GM21528 (cell line): Measurements from ENCODE around the gene AFF2.

Experiments
- ATAC-seq: cut with Tn5 transposase; IDR thresholded peaks from one replicate; pipeline ENCODE4 v1.9.1; 2021; ENCODE audit warnings: mild to moderate bottlenecking, moderate library complexity; ENCODE audit not compliant: unreplicated experiment, low FRiP score

The AFF2 gene

DNA sequence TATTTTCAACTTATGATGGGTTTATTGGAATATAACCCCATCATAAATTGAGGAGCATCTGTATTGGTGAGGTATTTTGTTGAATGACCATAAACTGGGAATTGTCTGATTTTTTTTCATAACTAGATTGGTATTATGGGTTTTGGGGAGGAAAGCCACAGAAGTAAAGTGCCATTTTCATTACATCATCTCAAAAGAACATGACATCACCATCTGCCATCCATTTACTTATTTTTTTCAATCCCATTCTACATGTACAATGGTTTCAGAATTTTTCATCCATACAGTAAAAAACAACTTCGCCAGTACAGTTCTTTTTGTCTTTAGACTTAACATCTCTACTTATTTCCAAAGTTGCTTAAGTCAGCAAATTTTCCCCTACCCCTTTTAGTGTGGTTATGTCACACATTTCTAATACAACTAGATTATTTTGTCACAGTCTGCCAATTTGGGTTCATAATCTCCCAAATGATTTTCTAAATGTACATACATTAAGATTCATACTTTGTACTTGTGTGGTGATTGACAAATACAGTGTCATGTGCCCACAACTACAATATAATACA is 545.3 kb downstream of the AFF2 start:
- ATAC-seq = no peak
